Choroid plexus epithelial cell (primary cell): ENCODE measurements around the gene PGAP2.
A peak's percentile ranks its signal among the peaks of the same experiment; 100 is the strongest.

Experiments used
- DNase-seq: peaks from one replicate; pipeline ENCODE4 v3.0.0-alpha.2; 2010; ENCODE audit warnings: low read depth
- H3K4me3 ChIP-seq: 2 replicates; pipeline ENCODE4 v1.5.1; 2011; ENCODE audit warnings: low read depth, mild to moderate bottlenecking, control low read depth, low read length, moderate library complexity
- TF ChIP-seq, protein P1 (sequence below): conservative IDR thresholded peaks from 2 replicates; pipeline ENCODE4 v1.5.1; 2011; ENCODE audit warnings: low read depth, mild to moderate bottlenecking, control low read depth, inconsistent platforms, low read length, moderate library complexity

PGAP2 gene

DNA sequence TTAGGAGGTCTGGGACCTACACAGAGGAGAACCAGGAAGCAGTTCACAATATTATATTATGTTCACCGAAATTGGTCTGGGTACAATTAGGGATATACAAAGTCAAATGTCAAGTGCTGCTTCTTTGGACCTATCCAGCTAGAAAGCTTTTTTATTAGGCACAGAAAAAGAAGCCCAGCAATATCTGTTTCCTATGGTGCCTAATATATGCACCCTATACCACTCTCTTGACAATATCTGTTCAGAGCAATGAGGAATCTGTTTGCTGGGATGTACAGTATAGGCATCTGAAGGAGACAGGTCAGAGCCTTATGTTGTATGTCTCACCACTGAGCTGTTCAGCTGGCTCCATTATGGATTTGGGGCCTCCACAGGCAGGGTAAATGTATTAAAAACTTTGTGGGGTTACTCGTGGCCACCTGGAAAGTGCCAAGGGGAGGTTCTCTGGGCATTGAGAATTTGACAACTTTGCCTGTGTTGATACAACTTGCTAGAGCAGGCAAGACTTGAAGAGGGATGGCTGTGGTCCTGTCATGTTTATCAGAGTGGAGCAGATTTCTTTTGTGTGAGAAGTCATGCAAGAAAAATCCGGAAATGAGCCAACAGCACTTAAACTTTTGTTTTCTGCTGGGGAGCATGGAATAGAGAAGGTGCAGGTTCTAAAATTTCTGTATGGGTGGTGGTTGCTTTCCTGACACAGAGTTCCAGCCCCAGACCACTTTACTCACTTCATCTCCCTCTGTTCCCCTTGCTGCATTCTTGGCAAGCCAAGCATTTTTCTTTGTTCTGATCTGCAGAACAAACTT is 57.2 kb downstream of the PGAP2 start:
- H3K4me3 ChIP-seq: no peak overlapping the region
- peak; percentile 72 for DNase-seq
- TF ChIP-seq, protein P1, sequence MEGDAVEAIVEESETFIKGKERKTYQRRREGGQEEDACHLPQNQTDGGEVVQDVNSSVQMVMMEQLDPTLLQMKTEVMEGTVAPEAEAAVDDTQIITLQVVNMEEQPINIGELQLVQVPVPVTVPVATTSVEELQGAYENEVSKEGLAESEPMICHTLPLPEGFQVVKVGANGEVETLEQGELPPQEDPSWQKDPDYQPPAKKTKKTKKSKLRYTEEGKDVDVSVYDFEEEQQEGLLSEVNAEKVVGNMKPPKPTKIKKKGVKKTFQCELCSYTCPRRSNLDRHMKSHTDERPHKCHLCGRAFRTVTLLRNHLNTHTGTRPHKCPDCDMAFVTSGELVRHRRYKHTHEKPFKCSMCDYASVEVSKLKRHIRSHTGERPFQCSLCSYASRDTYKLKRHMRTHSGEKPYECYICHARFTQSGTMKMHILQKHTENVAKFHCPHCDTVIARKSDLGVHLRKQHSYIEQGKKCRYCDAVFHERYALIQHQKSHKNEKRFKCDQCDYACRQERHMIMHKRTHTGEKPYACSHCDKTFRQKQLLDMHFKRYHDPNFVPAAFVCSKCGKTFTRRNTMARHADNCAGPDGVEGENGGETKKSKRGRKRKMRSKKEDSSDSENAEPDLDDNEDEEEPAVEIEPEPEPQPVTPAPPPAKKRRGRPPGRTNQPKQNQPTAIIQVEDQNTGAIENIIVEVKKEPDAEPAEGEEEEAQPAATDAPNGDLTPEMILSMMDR: no peak

DNA sequence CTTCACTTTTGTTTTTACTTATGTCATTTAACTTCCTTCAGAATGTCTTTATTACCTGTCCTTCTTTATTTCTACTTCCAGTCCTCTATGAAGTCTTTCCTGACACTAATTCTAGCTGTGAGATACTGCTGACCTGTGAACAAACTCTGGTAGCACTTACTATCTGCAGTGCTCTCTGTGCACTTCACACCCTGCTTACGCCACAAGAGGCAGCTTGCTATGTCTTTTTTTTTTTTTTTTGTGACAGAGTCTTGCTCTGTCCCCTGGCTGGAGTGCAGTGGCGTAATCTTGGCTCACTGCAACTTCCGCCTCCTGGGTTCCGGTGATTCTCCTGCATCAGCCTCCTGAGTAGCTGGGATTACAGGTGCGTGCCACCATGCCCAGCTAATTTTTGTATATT is 57.8 kb downstream of the PGAP2 start:
- no peak overlapping the region for H3K4me3 ChIP-seq

DNA sequence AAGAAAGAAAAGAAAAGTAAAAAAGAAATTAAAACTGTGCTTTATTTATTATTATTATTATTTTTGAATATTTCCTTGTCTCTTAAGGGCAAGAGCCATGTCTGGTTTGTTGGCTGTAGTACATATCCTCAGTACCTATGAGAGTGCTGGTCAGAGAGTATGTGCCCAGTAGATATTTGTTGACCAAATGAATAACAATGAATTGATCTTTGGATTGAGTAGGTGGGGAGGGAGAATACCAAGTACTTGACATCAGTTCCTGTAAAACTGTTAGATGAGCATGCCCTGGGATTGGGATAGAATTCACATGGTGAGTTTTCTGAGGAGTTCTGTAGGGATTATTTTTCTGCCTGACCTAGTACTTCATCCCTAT is 58.5 kb downstream of the PGAP2 start:
- DNase-seq: no peak
- no peak overlapping the region for H3K4me3 ChIP-seq
- TF ChIP-seq, protein P1: no peak

More for the DNA sequence above, 57.8 kb downstream of the PGAP2 start:
- no peak for DNase-seq
- TF ChIP-seq, protein P1: no peak

DNA sequence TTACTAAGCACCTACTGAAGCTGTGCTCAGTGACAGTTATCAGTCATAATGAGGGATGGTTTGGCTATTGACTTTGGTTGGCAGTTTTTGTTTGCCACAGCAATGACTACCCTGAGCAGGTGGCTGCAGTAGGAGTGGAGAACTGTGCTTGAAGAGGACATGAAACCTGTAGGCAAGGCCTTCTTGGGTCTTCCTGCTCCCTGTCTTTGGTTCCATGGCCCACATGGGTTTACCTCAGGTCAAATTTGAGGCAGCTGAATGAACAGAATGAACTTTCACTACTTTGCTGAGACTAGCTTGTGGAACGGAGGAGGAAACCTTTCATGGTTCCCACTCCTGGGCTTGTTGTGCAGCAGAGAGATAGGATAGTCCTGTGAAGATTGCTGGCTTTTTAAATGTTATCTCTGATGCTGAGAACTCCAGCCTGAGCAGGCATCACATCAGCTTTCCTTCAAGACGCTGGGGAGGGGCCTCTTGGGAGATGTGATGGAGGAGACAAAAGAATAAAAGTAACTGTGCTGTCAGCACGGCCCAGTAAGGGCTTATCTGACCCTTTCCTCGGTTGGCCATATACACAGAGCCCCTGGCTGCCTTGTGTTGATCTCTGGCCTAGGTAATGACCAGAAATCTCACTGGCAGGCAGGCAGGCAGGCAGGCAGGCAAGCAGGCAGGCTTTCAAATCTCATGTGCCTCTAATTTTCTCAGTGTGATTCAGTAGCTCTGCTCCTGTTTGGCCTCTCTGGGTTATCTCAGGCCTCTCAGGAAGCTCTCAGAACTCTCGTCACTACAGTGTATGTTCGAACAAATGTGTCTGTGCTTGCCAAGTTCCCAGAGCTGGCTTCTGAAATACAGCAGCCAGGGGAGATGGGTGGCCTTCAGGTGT is 59.1 kb downstream of the PGAP2 start:
- H3K4me3 ChIP-seq: no peak overlapping the region
- TF ChIP-seq, protein P1: no peak
- peak; percentile 55 for DNase-seq

DNA sequence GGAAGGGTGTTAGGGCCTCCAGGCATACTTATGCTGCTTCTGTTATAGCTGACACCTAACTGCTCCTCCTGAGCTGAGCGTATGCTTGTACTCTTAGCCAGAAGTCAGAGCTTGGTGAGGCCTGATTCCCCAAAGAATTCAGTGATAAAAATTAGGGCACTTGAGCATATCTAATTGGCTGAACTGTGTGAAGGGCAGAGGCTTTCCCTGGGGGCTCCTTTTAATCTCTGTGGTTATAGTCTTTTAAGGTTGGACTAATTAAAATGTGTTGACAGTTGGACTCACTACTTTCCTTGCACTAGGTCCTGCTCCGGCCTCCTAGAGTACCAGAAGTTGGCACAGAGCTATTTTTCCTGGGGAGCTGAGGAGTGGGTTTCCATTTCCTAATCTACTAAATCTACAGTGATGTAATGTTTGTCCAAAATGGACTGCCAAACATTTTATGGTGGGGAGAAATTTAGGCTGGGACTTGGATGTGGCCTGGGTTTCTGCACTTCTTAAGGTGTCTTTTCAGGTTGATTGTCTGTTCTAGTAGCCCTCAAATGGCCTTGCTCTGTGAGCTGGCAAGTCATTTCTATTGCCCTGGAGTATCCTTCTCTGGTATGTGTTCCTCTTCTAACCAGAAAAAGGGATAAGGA is 65.5 kb downstream of the PGAP2 start:
- TF ChIP-seq, protein P1: no peak
- DNase-seq: no peak
- H3K4me3 ChIP-seq: no peak overlapping the region
